Ishikawa (cell line): ENCODE data around the gene CRELD2.

Source experiments
- CEBPB ChIP-seq: IDR thresholded peaks from 2 replicates; pipeline ENCODE4 v1.6.1; 2012
- CREB1 ChIP-seq: IDR thresholded peaks from 2 replicates; pipeline ENCODE4 v1.6.1; 2012; ENCODE audit warnings: low read depth
- EGR1 ChIP-seq: IDR thresholded peaks from 2 replicates; pipeline ENCODE4 v1.6.1; 2012
- EP300 ChIP-seq: IDR thresholded peaks from 2 replicates; pipeline ENCODE4 v1.6.1; 2012; ENCODE audit warnings: borderline replicate concordance
- FOXM1 ChIP-seq: IDR thresholded peaks from 2 replicates; pipeline ENCODE4 v1.6.1; 2012; ENCODE audit warnings: low read depth, borderline replicate concordance
- RAD21 ChIP-seq: IDR thresholded peaks from 2 replicates; pipeline ENCODE4 v1.6.1; 2012; ENCODE audit warnings: low read depth
- REST ChIP-seq: IDR thresholded peaks from 2 replicates; pipeline ENCODE4 v1.6.1; 2012; ENCODE audit warnings: low read depth, mild to moderate bottlenecking
- TAF1 ChIP-seq: IDR thresholded peaks from 2 replicates; pipeline ENCODE4 v1.6.1; 2012; ENCODE audit warnings: low read depth, mild to moderate bottlenecking
- TCF12 ChIP-seq: IDR thresholded peaks from 2 replicates; pipeline ENCODE4 v1.6.1; 2012; ENCODE audit warnings: low read depth
- TEAD4 ChIP-seq: IDR thresholded peaks from 2 replicates; pipeline ENCODE4 v1.6.1; 2012
- YY1 ChIP-seq: IDR thresholded peaks from 2 replicates; pipeline ENCODE4 v1.6.1; 2012; ENCODE audit warnings: low read depth
- ZBTB7A ChIP-seq: IDR thresholded peaks from 2 replicates; pipeline ENCODE4 v1.6.1; 2012; ENCODE audit warnings: low read depth
- TF ChIP-seq, protein P1 (sequence below): IDR thresholded peaks from 2 replicates; pipeline ENCODE4 v1.6.1; 2012
- TF ChIP-seq, protein P2 (sequence below): IDR thresholded peaks from 2 replicates; pipeline ENCODE4 v1.6.1; 2012

CRELD2 gene

DNA sequence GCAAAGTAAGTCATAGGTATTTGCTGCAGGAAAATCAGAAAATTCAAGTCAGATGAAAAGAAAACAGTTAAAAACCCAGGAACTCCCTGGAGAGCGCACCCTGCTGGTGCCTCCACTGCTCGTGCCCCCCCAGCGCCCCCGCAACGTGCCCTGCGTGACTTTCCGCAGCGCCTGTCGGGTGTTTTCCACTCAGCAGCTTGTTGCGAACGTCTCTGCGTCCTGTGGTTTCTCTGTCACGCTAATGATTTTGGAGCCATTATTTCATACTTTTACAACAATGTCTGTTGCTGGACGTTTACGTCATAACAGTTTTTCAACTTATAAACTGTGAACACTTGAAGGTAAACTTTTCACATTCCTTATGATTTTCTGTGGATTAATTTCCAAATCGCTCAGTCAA lies 5.0 kb downstream of the CRELD2 start:
- TF ChIP-seq FOXM1 (no peak), CREB1 (no peak), YY1 (no peak), ZBTB7A (no peak), REST (no peak), TCF12 (no peak), RAD21 (no peak), CEBPB (no peak), EP300 (no peak)
- TF ChIP-seq, protein P1, sequence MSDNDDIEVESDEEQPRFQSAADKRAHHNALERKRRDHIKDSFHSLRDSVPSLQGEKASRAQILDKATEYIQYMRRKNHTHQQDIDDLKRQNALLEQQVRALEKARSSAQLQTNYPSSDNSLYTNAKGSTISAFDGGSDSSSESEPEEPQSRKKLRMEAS = no peak

- no peak for TF ChIP-seq FOXM1
Observed at GRCh38 chr22:49924113-49924833, 5.8 kb downstream of the CRELD2 start.

DNA sequence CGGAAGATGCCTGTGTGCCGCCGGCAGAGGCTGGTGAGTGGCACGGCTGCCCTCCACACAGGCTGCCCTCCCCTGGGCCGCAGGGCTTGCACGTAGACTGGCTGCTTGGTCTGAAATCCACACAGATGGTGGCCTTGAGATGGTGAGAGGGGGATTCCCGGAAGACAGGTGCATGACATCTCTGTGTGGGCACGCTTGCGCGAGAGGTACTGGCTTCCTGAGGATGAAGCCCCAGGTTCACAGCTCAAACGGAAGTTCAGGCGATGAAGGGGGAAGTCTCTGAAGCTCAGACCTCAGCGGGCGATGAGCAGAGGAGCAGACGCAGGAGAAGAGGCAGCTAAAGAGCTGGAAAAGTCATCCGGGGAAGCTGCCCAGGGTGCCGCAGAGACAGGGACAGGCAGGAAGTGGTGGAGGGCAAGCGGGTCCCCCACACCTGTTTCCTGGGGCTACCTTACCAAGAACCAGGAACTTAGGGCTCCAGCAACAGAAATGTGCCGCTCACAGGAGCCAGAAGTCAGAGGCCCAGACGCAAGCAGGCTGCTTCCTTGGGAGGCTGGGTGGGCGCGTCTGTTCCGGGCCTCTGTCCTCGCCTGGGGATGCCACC lies 7.2 kb downstream of the CRELD2 start:
- TF ChIP-seq CEBPB (no peak), TAF1 (no peak), TEAD4 (no peak), FOXM1 (no peak), EP300 (no peak), TCF12 (no peak), CREB1 (no peak), REST (no peak)
- TF ChIP-seq, protein P2, sequence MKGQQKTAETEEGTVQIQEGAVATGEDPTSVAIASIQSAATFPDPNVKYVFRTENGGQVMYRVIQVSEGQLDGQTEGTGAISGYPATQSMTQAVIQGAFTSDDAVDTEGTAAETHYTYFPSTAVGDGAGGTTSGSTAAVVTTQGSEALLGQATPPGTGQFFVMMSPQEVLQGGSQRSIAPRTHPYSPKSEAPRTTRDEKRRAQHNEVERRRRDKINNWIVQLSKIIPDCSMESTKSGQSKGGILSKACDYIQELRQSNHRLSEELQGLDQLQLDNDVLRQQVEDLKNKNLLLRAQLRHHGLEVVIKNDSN = no peak
- TF ChIP-seq, protein P1 = no peak

- no peak for TF ChIP-seq FOXM1
Observed at GRCh38 chr22:49926916-49927315, 8.5 kb downstream of the CRELD2 start.

- TF ChIP-seq EGR1 = no peak
- no peak for TF ChIP-seq CEBPB
- TF ChIP-seq YY1 = no peak
- TF ChIP-seq TAF1 = no peak
- TF ChIP-seq REST = no peak
- no peak for TF ChIP-seq TCF12
- TF ChIP-seq, protein P1 = no peak
- no peak for TF ChIP-seq TEAD4
- TF ChIP-seq FOXM1 = no peak
- no peak for TF ChIP-seq RAD21
Observed at GRCh38 chr22:49927483-49928184, 9.2 kb downstream of the CRELD2 start.
